Measurements from ENCODE around the gene EIF3CL.
"Not testable (repeated sequence)": the region's sequence is repeated elsewhere in the genome, so short reads cannot be mapped to it uniquely, and the experiment has no call there.

Gene EIF3CL

GRCh38 chr16:28363408-28363807, 40.2 kb downstream of the EIF3CL start, which contains the start of gene NPIPB6:
TSS of gene NPIPB6 (minus strand) at chr16:28363508. CDS start at chr16:28362822, 686 bp downstream.
- DNase-seq (ENCODE audit: low spot score): not testable (repeated sequence)

DNA sequence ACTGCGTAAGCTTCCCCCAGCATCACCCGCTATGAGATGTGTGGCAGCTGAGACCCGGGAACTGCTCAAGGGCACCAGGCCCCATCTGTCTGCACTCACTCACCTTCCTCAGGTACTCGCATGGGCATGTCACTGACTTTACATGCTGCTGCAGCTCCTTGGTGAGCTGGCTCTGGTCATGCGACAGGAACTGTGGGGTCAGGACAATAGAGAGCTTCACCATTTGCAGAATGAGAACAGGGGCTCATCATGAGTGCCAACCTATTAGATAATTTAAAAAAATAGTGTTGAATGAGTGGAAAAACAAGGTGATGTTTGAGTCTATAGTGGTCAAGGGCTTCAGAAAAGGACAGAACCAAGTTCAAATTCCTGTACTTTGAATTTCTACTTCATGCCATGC, 41.0 kb downstream of the EIF3CL start:
- DNase-seq (ENCODE audit: low spot score): not testable (repeated sequence)

DNA sequence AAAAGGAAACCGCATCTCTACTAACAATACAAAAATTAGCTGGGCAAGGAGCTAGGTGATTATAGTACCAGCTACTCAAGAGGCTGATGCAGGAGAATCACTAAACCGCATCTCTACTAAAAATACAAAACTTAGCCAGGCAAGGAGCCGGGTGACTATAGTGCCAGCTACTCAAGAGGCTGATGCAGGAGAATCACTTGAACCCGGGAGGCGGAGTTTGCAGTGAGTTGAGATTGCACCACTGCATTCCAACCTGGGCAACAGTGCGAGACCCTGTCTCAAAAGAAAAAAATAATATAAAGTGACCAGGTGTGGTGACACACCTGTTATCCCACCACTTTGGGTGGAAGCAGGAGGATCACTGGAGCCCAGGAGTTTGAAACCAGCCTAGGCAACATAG, 65.4 kb downstream of the EIF3CL start:
- DNase-seq (ENCODE audit: low spot score): not testable (repeated sequence)

GRCh38 chr16:28336940-28337710, 66.5 kb downstream of the EIF3CL start:
- not testable (repeated sequence) for DNase-seq (ENCODE audit: low spot score)

DNA sequence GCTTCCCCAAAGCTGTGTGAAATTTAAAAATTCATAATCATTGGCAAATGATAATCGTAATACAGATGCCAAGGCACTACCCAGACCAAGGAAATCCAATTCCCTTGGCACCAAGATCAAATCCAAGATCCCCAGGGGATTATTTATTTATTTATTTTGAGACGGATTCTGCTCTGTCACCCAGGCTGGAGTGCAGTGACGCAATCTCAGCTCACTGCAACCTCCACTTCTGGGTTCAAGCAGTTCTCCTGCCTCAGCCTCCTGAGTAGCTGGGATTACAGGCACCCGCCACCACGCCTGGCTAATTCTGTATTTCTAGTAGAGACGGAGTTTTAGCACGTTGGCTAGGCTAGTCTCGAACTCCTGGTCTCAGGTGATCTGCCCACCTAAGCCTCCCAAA, 68.0 kb downstream of the EIF3CL start:
- DNase-seq (ENCODE audit: low spot score): not testable (repeated sequence)

- not testable (repeated sequence) for DNase-seq (ENCODE audit: low spot score)
Measured at GRCh38 chr16:28332632-28333031, 71.0 kb downstream of the EIF3CL start.

- DNase-seq (ENCODE audit: low spot score): not testable (repeated sequence)
Measured at GRCh38 chr16:28330981-28331380, 72.7 kb downstream of the EIF3CL start.

- not testable (repeated sequence) for DNase-seq (ENCODE audit: low spot score)
Measured at GRCh38 chr16:28330232-28330631, 73.4 kb downstream of the EIF3CL start.

Data from RKO (cell line).